WI38 (cell line): ENCODE measurements around the gene CLSTN1.

Experiments
- H3K4me3 ChIP-seq: 2 replicates; pipeline ENCODE4 v1.5.1; 2011; ENCODE audit warnings: low read depth, mild to moderate bottlenecking, control low read depth, low read length
- CTCF ChIP-seq: IDR thresholded peaks from 2 replicates; pipeline ENCODE4 v1.5.1; 2012; ENCODE audit warnings: low read depth, mild to moderate bottlenecking, control low read depth, low read length

Gene CLSTN1

GRCh38 chr1:9687120-9687873 lies 136.5 kb downstream of the CLSTN1 start:
- H3K4me3 ChIP-seq = peak overlapping the region; percentile 60
- no peak for TF ChIP-seq CTCF

- no peak for TF ChIP-seq CTCF
- no peak overlapping the region for H3K4me3 ChIP-seq
These were observed 139.0 kb downstream of the CLSTN1 start for GRCh38 chr1:9684801-9685200.

- no peak for TF ChIP-seq CTCF
- H3K4me3 ChIP-seq = no peak overlapping the region
These were observed 142.9 kb downstream of the CLSTN1 start for GRCh38 chr1:9680828-9681227.

- no peak overlapping the region for H3K4me3 ChIP-seq
- TF ChIP-seq CTCF = no peak
These were observed 143.7 kb downstream of the CLSTN1 start for GRCh38 chr1:9680091-9680490.
